Measurements from ENCODE around the gene SLC2A4RG.

DNA sequence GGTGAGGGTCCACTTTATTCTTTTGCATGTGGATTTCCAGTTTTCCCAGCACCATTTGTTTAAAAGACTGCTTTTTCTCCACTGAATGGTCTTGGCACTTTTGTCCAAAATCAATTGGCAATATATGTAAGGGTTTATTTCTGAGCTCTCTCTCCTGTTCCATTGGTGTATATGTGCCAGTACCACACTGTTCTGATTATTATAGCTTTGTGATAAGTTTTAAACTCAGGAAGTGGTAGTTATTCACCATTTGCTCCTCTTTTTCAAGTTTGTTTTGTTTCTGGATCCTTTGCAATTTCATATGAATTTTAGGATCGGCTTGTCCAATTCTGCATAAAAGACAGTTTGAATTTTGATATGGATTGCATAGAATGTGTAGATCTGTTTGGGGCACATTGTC is 27.4 kb upstream of the SLC2A4RG start:
- TF ChIP-seq GATA2 (IDR thresholded peaks at IDR 0.05; ENCODE audit: low read depth, low read length) (no peak), GATA3 (IDR thresholded peaks at IDR 0.05; ENCODE audit: low read depth, low read length) (no peak)
